Measurements from ENCODE around the gene C11orf24. TPM values are rescaled to one million over a fixed set of nuclear protein-coding genes. Genes with fewer than 3 reads are reported as not detected.

The C11orf24 gene
- total RNA-seq, 1 experiment from 2014 or later: 31.5 TPM

DNA sequence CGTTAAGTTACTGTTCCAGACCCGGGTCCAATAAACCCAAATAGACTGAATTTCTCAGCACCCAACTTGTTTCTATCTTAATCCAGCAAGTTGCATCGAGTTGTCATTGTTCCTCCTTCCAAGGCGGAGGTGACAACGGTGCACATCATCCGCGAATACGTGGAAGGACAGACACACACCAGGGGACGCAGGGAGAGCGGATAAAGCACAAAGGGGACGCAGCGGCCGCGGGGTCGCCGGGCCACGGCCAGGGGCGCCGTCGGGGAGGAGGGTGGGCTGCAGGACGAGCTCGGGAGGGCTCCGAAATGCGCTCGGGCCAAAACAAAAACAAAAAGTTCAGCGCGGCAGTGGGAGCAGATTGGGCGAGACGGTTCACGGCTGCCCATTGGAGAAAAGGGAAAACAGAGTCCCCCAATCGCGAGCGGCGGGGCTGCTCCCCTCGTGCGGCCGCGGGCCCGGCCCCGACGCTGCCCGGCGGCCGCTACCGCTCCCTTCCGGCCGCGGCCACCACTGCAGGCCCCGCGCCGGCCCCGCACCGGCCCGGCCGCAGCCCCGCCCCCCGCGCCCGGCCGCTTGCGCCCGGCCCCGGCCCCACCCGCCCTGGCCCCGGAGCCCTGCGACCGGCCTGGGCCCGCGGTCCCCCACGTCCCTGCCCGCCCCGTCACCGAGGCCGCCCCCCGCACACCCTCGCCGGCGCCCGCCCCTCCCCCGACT, 59.2 kb downstream of the C11orf24 start:
- peak; percentile 41 for DNase-seq (ENCODE audit: extremely low read depth, low read depth)

GRCh38 chr11:68211546-68211945, 60.2 kb downstream of the C11orf24 start:
- no peak for DNase-seq (ENCODE audit: extremely low read depth, low read depth)

Other genes starting within 250 kb of the C11orf24 start
- gene NDUFS8, start 241.3 kb downstream of the C11orf24 start, total RNA-seq (2014; rRNA removed; shearing (Covaris generic)): 150 and 177 TPM in 2 replicates
- 43.1 and 46.1 TPM in 2 replicates for gene TCIRG1, start 232.9 kb downstream of the C11orf24 start, total RNA-seq (2014; rRNA removed; shearing (Covaris generic))
- 9.0 and 11.1 TPM in 2 replicates for gene CHKA, start 150.6 kb downstream of the C11orf24 start, total RNA-seq (2014; rRNA removed; shearing (Covaris generic))
- 16.7 and 21.2 TPM in 2 replicates for gene KMT5B, start 58.7 kb downstream of the C11orf24 start, total RNA-seq (2014; rRNA removed; shearing (Covaris generic))
- 14.2 TPM in 2 replicates for gene LRP5, start 40.6 kb upstream of the C11orf24 start, total RNA-seq (2014; rRNA removed; shearing (Covaris generic))
- gene PPP6R3, start 188.8 kb upstream of the C11orf24 start, total RNA-seq (2014; rRNA removed; shearing (Covaris generic)): 92.6 and 99.9 TPM in 2 replicates

Data from NCI-H460 (cell line).